GM19043 (cell line): ENCODE measurements around the gene TRAPPC11.

Source experiments
- ATAC-seq: cut with Tn5 transposase; IDR thresholded peaks from one replicate; pipeline ENCODE4 v1.9.1; 2021; ENCODE audit warnings: low read depth; ENCODE audit not compliant: unreplicated experiment

TRAPPC11 gene

GRCh38 chr4:183755596-183755995 lies 96.5 kb downstream of the TRAPPC11 start:
- ATAC-seq: no peak

- ATAC-seq: no peak
Observed at GRCh38 chr4:183757060-183757459, 98.0 kb downstream of the TRAPPC11 start.

GRCh38 chr4:183758061-183758757 lies 99.1 kb downstream of the TRAPPC11 start:
- no peak for ATAC-seq

- ATAC-seq: no peak
Observed at GRCh38 chr4:183758758-183759447, 99.8 kb downstream of the TRAPPC11 start.

GRCh38 chr4:183760326-183760725 lies 101.2 kb downstream of the TRAPPC11 start:
- ATAC-seq: no peak
